Measurements from ENCODE around the gene PROM2.
"Not testable (repeated sequence)": the region's sequence is repeated elsewhere in the genome, so short reads cannot be mapped to it uniquely, and the experiment has no call there.

Gene PROM2

DNA sequence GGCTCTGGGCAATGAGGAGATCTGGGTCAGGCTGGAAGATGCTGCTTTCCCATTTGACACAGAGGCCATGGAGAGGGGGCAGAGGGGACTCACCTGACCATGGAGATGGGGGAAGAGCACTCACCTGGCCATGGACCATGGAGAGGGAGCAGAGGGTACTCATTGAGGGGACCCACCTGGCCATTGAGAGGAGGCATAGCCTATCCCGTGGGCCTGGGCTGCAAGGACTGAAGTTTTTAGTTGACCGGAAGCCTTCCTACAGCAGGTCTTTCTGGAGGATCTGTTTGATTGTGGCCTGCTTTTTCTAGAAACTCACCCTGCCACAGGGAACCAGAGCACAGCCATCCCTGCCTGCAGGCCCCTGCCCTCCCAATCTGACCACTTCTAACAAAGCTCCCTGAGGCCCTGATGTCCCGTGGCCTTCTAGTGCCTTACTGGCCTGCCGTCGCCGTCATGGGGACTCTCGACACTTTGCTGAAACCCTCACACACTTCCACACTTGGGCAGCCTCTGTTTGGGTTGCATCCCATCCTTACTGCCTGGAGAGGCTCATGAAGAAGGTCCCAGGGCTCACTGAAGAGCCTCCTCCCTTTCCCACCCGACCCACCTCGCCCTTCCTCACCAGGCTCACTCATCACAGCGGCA, 5.1 kb upstream of the PROM2 start:
- DNase-seq = no peak

DNA sequence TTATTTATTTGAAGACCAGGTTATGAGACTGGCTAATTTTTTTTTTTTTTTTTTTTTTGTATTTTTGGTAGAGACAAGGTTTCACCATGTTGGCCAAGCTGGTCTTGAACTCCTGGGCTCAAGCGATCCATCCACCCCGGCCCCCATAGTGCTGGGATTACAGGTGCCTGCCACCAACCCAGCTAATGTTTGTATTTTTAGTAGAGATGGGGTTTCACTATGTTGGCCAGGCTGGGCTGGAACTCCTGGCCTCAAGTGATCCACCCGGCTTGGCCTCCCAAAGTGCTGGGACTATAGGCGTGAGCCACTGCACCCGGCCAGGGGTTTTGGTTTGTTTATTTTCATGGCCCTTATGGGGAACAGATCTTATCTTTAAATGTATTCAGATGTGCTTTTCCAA, 4.5 kb upstream of the PROM2 start:
- not testable (repeated sequence) for DNase-seq

DNA sequence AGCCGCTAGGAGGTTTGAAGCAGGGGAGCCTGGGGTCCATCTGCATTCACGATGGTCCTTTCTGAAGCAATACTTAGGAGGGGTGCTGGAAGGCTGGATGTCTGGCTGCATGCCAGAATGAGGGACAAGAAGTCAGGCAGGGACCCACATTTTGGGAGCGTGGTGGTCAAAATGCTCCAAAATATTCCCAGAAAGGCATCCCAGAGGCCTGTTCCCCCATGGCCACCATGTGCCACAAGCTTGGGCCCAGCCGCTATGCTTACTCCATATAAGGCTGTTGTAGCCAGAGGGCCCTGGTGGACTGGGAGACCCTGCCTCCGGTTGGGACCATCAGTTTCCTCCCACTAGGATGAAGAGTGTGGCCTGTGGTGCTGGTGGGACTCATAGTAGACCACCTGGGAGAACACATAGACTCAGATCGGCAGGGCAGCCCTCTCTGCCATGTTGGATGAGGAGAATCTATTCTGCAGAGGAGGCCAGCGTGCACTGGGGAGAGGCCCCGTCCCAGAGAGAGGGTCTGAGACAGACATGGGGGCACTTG, 3.6 kb upstream of the PROM2 start:
- no peak for DNase-seq

DNA sequence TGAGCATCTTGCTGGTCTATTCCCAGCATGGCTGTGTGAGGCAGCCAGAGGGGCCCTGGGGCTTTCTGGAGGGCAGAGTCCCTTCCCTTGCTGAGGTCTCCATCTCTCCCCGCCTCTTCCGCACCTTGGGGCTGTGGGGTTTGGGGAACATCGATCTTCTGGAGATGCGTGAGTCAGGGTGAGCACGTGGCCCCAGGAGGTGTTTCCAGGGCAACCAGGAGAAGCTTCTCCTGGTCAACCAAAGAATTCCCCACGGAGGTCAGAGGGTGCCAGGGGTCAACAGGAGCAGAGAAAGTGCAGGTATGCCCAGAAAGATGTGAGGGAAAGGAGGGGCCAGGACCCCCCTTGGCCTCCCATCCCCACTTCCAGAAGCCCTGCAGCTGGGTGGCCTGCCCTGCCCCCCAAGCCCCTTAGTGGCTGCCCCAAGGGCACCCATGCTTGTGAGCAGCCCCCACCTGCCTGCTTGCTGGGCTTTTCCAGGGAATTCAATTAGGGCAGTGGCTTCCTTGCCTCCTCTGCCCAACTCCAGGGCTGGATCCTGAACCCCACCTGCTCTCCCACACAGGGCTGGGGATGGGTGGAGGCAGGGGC, 2.8 kb upstream of the PROM2 start:
- DNase-seq = no peak

GRCh38 chr2:95272299-95272751, 1.9 kb upstream of the PROM2 start:
- DNase-seq = no peak

- no peak for DNase-seq
These were observed 1.5 kb upstream of the PROM2 start for GRCh38 chr2:95272781-95273180.

GRCh38 chr2:95273566-95274290, 521 bp upstream of the PROM2 start:
- DNase-seq = peak; percentile 53

DNA sequence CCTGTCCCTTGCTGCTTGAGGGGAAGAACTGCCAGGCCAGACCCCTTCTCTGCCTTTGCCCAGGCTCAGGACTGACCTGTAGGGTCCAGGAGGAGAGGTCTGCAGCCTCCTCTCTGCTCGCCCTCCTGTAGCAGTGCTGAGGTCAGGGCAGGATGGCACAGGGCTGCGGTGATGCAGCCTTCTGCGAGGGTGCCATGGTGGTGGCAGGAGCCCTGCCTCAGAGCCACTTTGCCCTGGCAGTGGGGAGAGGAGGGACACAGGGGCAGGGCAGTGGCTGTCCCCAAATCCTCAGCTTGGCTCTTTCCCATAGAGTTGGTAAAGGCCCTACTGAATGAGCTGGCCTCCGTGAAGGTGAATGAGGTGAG, 884 bp downstream of the PROM2 start:
- DNase-seq = no peak

DNA sequence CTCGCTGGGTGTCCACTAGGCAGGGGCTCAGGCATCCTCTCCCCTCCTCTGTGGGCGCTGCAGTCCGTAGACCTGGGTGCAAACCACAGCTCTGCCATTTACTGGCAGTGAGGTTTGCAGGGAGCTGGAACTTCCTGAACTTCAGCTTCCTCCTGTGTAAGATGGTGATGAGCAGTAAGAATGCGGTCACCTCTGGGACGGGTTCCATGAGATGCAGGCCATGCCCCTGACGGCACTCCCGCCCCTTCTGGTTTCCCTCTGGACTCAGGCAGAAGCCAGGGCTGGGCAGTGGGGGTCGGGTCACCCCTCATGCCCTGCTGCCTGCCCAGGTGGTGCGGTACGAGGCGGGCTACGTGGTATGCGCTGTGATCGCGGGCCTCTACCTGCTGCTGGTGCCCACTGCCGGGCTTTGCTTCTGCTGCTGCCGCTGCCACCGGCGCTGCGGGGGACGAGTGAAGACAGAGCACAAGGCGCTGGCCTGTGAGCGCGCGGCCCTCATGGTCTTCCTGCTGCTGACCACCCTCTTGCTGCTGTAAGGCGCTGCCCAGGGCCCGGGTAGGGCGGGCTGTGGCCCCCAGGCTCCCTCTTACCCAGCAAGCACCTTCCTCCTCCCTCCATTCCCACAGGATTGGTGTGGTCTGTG, 1.5 kb downstream of the PROM2 start:
- peak; percentile 10 for DNase-seq

- DNase-seq = no peak
These were observed 2.1 kb downstream of the PROM2 start for GRCh38 chr2:95276244-95276887.

GRCh38 chr2:95276888-95277245, 2.6 kb downstream of the PROM2 start:
- DNase-seq = no peak

DNA sequence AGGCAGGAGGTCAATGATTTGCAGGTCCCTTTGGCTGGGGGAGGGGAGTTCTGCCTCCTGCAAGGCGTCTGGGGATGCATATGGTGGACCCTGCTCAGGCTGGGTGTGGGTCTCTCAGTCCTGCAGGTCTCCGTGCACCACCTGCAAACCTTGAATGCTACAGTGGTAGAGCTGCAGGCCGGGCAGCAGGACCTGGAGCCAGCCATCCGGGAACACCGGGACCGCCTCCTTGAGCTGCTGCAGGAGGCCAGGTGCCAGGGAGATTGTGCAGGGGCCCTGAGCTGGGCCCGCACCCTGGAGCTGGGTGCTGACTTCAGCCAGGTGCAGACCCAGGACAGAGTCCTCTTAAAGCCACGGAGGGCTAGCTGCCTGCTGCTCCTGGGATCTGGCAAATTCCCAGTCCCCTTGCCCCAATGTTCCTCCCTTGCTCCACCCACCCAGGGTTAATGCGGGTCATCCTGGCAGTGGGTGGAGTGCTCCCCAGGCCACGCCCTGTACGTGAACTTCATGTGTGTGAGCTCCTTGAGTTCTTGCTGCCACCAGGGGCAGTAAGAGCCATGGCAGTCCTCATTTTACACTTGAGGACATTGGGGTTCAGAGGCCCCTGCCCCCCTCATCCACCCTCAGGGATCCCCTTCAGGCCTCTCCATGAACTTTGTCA, 3.1 kb downstream of the PROM2 start:
- DNase-seq = no peak

- no peak for DNase-seq
These were observed 3.8 kb downstream of the PROM2 start for GRCh38 chr2:95278051-95278471.

DNA sequence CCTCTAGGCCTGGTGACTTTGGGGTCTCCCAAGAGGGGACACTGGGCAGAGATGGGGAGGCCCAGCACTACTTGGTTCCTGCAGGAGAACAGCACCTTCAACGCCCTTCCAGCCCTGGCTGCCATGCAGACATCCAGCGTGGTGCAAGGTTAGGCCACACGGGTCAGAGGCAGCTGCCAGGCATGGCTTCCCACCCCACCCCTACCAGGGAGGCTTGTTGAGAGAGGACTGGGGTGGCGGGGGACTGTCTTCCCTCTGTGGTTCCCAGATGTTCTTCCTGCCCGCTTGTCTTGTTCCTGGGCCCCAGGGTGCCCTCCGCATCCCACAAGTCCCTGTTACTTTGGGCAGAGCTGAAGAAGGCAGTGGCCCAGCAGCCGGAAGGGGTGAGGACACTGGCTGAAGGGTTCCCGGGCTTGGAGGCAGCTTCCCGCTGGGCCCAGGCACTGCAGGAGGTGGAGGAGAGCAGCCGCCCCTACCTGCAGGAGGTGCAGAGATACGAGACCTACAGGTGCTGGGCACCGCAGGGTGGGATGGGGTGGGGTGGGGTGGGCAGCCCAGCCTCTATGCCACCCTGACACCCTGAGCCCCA, 4.5 kb downstream of the PROM2 start:
- DNase-seq = no peak

- no peak for DNase-seq
These were observed 5.3 kb downstream of the PROM2 start for GRCh38 chr2:95279435-95280035.

DNA sequence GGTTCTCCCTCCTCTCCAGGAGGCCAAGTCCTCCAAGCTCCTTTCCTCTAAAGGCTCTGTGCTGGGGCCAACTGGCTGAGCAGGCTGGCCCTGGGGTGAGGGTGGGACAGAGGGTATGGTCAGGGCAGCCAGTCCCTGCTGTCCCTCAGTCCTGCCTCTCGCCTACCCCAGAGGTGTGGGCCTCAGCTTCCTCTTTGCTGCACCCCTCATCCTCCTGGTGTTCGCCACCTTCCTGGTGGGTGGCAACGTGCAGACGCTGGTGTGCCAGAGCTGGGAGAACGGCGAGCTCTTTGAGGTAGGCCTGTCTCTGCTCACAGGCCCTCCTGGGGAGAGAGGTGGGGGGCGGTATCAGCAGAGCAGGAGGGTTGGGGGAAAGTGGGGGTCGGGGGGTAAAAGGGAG, 6.8 kb downstream of the PROM2 start:
- DNase-seq = no peak

DNA sequence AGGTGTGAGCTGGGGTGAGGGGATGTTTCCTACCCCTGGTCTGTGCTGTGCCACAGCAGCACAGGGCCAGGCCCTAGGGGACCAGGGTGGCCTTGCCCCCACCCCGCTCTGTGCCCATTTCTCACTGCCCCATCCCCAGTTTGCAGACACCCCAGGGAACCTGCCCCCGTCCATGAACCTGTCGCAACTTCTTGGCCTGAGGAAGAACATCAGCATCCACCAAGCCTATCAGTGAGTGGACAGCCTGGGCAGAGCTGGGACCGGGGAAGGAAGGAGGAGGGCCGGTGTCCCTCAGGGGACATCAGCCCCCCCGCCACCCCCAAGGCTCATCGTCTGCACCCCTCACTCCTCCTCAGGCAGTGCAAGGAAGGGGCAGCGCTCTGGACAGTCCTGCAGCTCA, 7.5 kb downstream of the PROM2 start:
- no peak for DNase-seq

DNA sequence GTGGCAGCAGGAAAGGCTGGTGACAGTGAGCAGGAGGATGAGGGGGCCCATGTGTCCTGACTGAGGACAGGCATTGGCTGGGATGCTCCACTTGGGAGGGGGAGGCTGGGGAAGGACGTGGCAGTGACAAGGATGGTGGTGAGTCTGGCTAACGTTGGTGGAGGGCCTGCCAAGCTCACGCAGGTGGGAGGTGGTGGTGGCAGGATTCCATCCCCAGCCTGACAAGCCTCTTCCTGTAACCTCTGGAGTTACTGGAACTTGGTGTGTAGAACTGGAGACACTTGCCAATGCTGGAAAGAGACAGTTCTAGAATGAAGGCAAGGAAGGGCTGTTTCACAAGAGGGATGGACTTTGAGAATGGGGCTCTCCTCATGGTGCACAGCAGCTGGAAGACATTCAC, 8.2 kb downstream of the PROM2 start:
- DNase-seq = no peak

- DNase-seq = no peak
These were observed 9.3 kb downstream of the PROM2 start for GRCh38 chr2:95283562-95283961.

- no peak for DNase-seq
These were observed 10.8 kb downstream of the PROM2 start for GRCh38 chr2:95284886-95285541.

- no peak for DNase-seq
These were observed 11.3 kb downstream of the PROM2 start for GRCh38 chr2:95285542-95285932.

Measured in inflammatory macrophage treated with lipopolysaccharide for 4 hours (primary cell).